Vagina (tissue), 2 donors: ENCODE measurements around the gene SORCS2. TPM values are rescaled to one million over a fixed set of nuclear protein-coding genes. Genes with fewer than 3 reads are reported as not detected.

ENCODE experiments used
- DNase-seq, 2 donors: peaks; one replicate each; pipeline ENCODE4 v3.0.0-alpha.2; 2017; ENCODE audit errors: extremely low spot score in 2 of 2
- H3K27ac ChIP-seq: fragments of 200-600 bp; sonication (generic); one replicate; pipeline ENCODE4 v1.5.1; 2019
- H3K27me3 ChIP-seq: fragments of 200-600 bp; sonication (generic); one replicate; pipeline ENCODE4 v1.5.1; 2019
- H3K36me3 ChIP-seq, 2 donors: fragments of 200-600 bp; sonication (generic); one replicate each; pipeline ENCODE4 v1.5.1; 2017 to 2019
- H3K4me1 ChIP-seq: fragments of 200-600 bp; sonication (generic); one replicate; pipeline ENCODE4 v1.5.1; 2019
- H3K4me3 ChIP-seq, 2 donors: fragments of 200-600 bp; sonication (generic); 1 replicate in 1 of 2; 2 replicates in 1 of 2; pipeline ENCODE4 v1.5.1; 2016 to 2019
- H3K9me3 ChIP-seq: fragments of 200-600 bp; sonication (generic); one replicate; pipeline ENCODE4 v1.5.1; 2019
- POLR2A ChIP-seq, 2 donors: fragments of 450-650 bp; IDR thresholded peaks; one replicate each; pipeline ENCODE4 v1.6.1; 2017; ENCODE audit warnings: antibody characterized with exemption in 2 of 2, mild to moderate bottlenecking in 2 of 2, moderate library complexity in 2 of 2
- POLR2AphosphoS5 ChIP-seq, 2 donors: sonication (generic); formaldehyde crosslinking; IDR thresholded peaks; one replicate each; pipeline ENCODE4 v1.9.0; 2017; ENCODE audit warnings: antibody characterized with exemption in 2 of 2, mild to moderate bottlenecking in 2 of 2, low read depth in 1 of 2; ENCODE audit not compliant: insufficient read depth in 1 of 2
- intact Hi-C: fragments of 100-400 bp; cut with DNase I; formaldehyde crosslinking; loops from one replicate; pipeline ENCODE4 v1.15.1; 2023
- total RNA-seq: library from RNA; depleted of rRNA; stranded (reverse); fragments of >200 nt; gene quantifications from one replicate; pipeline ENCODE4 v1.2.3, GENCODE V29; 2016
- TF ChIP-seq, protein P1 (sequence below), 3 experiments: fragments of 450-650 bp in 2 of 3; fragments of 200-600 bp in 1 of 3; sonication (generic) in 1 of 3; IDR thresholded peaks; one replicate each; pipeline ENCODE4 v1.5.1; 2017 to 2019; ENCODE audit warnings: antibody characterized with exemption in 3 of 3, mild to moderate bottlenecking in 2 of 3, moderate library complexity in 2 of 3

The SORCS2 gene
- total RNA-seq, 1 donor from 2014 or later, result 5.4 TPM

DNA sequence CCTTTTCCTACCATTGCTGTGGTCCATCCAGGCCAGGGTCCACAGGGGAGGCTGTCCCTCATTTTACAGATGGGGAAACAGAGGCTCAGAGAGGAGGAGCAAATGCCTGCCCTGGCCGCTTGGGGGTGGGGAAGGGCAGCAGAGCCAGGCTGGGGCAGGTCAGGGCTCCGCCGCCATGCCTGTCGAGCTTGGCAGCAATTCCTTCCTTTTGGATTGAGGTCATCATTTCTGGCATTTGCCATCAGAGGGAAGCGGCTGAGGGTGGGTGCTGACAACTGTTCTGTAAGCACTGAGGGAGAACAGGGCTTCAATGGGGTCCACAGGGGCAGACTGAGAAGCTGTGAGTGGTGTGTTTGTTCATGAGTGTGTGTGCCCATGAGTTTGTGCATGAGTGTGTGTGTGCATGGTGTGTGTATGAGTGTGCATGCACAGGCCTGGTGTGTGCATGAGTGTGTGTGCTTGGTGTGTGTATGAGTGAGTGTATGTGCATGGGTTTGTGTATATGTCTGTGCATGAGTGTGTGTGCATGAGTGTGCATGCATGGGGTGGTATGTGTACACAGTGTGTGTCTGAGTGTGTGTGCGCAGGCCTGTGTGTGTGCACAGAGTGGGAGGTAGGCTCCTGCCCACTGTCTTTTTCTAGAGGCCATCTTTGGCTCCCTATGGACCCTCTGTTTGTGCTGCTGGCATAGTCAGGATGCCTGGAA is 115.2 kb downstream of the SORCS2 start:
- TF ChIP-seq, protein P1, sequence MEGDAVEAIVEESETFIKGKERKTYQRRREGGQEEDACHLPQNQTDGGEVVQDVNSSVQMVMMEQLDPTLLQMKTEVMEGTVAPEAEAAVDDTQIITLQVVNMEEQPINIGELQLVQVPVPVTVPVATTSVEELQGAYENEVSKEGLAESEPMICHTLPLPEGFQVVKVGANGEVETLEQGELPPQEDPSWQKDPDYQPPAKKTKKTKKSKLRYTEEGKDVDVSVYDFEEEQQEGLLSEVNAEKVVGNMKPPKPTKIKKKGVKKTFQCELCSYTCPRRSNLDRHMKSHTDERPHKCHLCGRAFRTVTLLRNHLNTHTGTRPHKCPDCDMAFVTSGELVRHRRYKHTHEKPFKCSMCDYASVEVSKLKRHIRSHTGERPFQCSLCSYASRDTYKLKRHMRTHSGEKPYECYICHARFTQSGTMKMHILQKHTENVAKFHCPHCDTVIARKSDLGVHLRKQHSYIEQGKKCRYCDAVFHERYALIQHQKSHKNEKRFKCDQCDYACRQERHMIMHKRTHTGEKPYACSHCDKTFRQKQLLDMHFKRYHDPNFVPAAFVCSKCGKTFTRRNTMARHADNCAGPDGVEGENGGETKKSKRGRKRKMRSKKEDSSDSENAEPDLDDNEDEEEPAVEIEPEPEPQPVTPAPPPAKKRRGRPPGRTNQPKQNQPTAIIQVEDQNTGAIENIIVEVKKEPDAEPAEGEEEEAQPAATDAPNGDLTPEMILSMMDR (IDR thresholded peaks at IDR 0.05), result no peak
- no peak for TF ChIP-seq POLR2A (IDR thresholded peaks at IDR 0.05)
- Histone ChIP-seq H3K27ac (no peak overlapping the region), H3K9me3 (no peaks in the 10 kb centered on the region), H3K36me3 (no peaks in the 10 kb centered on the region), H3K27me3 (no peaks in the 10 kb centered on the region), H3K4me3 (no peak overlapping the region), H3K4me1 (peaks cover 3% of the 10 kb centered on the region)
- no peak for DNase-seq
- intact Hi-C loops, result no loop called here

DNA sequence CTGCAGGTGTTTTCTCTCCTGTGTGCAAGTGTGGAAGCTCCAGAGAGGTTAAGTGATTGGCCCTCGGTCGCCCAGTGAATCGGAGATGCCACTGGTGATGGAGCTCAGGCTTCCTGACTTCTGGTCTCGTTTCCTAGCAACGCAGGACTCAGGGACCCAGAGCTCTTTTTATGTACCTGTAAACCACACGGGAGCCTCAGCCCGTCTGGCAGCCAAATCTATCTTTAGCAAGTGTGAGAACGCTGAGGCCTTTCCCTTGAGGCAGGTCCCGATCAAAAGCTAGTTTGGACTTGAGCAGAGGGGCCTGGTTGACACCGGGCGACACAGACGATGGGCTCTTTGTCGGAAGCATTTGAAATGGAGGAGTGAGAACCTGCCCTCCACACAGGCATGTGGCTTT is 116.8 kb downstream of the SORCS2 start:
- Histone ChIP-seq H3K4me1 (peaks cover 15% of the 10 kb centered on the region), H3K27ac (no peak overlapping the region), H3K27me3 (no peaks in the 10 kb centered on the region), H3K36me3 (no peaks in the 10 kb centered on the region), H3K4me3 (no peak overlapping the region), H3K9me3 (no peaks in the 10 kb centered on the region)
- TF ChIP-seq POLR2AphosphoS5 (IDR thresholded peaks at IDR 0.05; ENCODE audit: insufficient read depth in 1 of 2, low read depth in 1 of 2) (no peak), POLR2A (IDR thresholded peaks at IDR 0.05) (no peak)
- TF ChIP-seq, protein P1 (IDR thresholded peaks at IDR 0.05), result no peak
- intact Hi-C loops, result no loop called here
- no peak for DNase-seq

DNA sequence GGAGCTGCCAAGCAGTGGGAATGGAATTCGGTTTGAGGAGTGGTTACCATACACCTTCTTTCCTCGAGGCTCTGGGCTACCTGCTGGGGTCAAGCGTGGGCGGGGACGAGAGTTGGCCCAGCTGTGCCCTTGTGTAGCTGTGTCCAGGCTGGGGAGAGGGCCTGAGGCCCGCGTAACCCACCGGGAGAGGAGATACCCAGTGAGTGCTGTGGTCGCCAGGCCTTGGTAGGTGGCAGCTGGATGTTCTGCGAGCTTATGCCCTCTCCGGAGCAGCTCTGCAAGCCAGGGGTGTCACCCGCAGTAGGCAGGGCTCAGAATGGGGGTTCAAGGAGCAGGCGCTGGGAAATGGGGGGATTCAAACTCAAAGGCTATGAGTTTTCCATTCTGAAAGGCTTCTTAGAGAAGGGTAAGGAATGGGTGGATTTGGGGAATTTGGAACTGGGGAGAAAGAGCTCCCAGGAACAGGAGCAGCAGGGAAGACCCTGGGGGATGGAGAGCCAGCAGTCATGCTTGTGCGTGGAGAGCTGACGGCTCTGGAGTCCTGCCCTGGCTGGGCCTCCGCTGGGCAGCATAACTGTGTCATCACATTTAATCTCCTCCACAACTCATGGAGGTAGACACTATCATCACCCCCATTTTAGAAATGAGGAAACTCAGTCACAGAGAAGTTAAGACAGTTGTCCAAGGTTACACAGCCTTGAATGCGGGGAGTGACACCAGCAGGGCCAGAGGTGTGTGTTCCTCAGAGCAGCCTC is 117.5 kb downstream of the SORCS2 start:
- no peaks in the 10 kb centered on the region for H3K27me3 ChIP-seq
- no peaks in the 10 kb centered on the region for H3K36me3 ChIP-seq
- H3K4me3 ChIP-seq, result no peak overlapping the region
- no peaks in the 10 kb centered on the region for H3K9me3 ChIP-seq
- intact Hi-C loops, result no loop called here
- no peak overlapping the region for H3K27ac ChIP-seq
- peaks cover 15% of the 10 kb centered on the region for H3K4me1 ChIP-seq
- no peak for TF ChIP-seq POLR2AphosphoS5 (IDR thresholded peaks at IDR 0.05; ENCODE audit: insufficient read depth in 1 of 2, low read depth in 1 of 2)
- no peak for TF ChIP-seq POLR2A (IDR thresholded peaks at IDR 0.05)
- TF ChIP-seq, protein P1 (IDR thresholded peaks at IDR 0.05), result no peak
- DNase-seq, result no peak

DNA sequence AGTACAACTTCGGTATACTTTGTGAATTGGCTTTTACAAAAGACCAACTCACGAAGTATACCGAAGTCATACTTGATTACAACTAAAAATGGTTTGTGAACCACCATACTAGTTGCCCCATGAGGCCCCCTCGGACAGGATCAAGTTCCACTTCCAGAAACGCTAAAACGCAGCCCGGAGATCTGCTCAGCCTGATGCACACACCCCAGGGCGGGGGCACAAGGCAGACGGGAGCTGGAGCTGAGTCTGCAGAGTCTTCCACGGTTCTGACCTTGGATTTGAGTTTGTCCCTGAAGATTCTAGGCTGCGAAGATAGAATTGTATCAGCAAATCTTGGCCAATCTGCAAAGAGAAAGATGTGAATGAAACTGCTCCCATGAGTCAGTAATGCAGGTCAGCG is 118.1 kb downstream of the SORCS2 start:
- no peaks in the 10 kb centered on the region for H3K9me3 ChIP-seq
- no peak overlapping the region for H3K4me3 ChIP-seq

More for the DNA sequence above, 118.1 kb downstream of the SORCS2 start:
- intact Hi-C loops, result no loop called here
- no peak for DNase-seq
- no peak overlapping the region for H3K27ac ChIP-seq
- peaks cover 15% of the 10 kb centered on the region for H3K4me1 ChIP-seq
- no peaks in the 10 kb centered on the region for H3K27me3 ChIP-seq
- H3K36me3 ChIP-seq, result no peaks in the 10 kb centered on the region
- TF ChIP-seq POLR2A (IDR thresholded peaks at IDR 0.05) (no peak), POLR2AphosphoS5 (IDR thresholded peaks at IDR 0.05; ENCODE audit: insufficient read depth in 1 of 2, low read depth in 1 of 2) (no peak)
- TF ChIP-seq, protein P1 (IDR thresholded peaks at IDR 0.05), result no peak
